ENCODE data around the gene MRPS11. TPM values are rescaled to one million over a fixed set of nuclear protein-coding genes. Genes with fewer than 3 reads are reported as not detected.

MRPS11 gene
- total and polyA plus RNA-seq, 2 of the 4 experiments (the other 2 are of a cell fraction), result 66.1 to 87.8 TPM

DNA sequence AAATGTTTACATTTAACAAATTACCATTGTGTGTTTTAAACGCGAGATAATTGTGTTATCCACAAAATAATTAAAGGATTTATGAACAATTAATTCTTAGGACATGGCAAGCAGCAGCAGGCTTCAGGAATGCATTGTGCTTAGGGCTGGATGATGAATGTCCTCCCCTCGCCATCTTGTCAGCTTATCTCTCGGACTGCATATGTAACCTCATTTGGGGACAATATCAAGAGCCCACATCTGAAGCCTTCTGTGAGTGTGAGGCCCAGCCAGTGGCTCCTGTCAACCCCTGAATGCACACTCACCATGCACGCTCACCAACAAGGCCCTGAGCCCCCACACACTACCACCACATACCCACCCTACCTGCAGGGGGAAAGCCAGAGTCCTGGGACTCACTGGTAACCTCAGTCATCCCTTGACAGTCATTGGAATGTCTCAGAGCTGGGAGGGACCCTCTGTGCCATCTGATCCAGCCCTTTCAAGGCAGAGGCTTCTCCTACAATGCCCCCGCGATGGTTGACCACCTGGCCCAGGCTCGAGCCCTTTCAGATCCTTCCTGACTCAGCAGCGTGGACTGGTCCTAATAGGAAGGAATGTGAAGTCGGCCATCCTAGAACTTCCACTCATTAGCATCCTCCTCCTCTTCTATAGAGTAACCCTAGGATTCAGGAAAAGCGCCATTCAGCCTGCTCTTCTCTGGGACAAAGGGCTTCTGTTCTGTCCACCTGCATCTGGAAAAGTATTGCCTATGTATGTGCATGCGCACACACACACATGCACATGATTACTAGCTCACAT lies 38.5 kb upstream of the MRPS11 start:
- Histone ChIP-seq H3K9ac (ENCODE audit: low read depth, low read length) (no peak overlapping the region), H2AK9ac (replicated peaks; ENCODE audit: low read depth, low read length, poor library complexity) (no peak overlapping the region), H4K5ac (ENCODE audit: low read depth, low read length) (no peak overlapping the region), H4K20me1 (ENCODE audit: insufficient read depth, low read length) (no peaks in the 10 kb centered on the region), H3K36me3 (ENCODE audit: control insufficient read depth, insufficient read depth, low read length) (no peaks in the 10 kb centered on the region), H2BK5ac (ENCODE audit: low read depth, low read length, poor library complexity, severe bottlenecking) (no peak overlapping the region), H2AK5ac (ENCODE audit: low read depth, low read length) (no peak overlapping the region), H3K4me2 (ENCODE audit: low read depth, low read length) (no peak overlapping the region), H3K18ac (ENCODE audit: low read depth, low read length) (no peak overlapping the region), H3K79me1 (ENCODE audit: low read depth in 1 of 2, low read length in 2 of 2) (no peaks in the 10 kb centered on the region), H4K91ac (ENCODE audit: insufficient read depth, low read depth, low read length) (no peak overlapping the region), H3K4ac (ENCODE audit: low read depth, low read length) (no peak overlapping the region), H3K56ac (ENCODE audit: extremely low read depth, insufficient read depth, low read length) (no peak overlapping the region), H2AFZ (replicated peaks; ENCODE audit: low read length, poor library complexity) (no peak overlapping the region), H3K27me3 (ENCODE audit: control insufficient read depth, insufficient read depth, low read length) (peaks cover 9% of the 10 kb centered on the region), H3K27ac (ENCODE audit: insufficient read depth, low read length) (no peak overlapping the region), H2BK20ac (ENCODE audit: low read depth, low read length) (no peak overlapping the region), H3K9me1 (ENCODE audit: insufficient read depth, low read length) (no peaks in the 10 kb centered on the region), H3K9me3 (ENCODE audit: control insufficient read depth, insufficient read depth, low read length) (no peaks in the 10 kb centered on the region), H2BK120ac (ENCODE audit: low read depth, low read length) (no peak overlapping the region), H3K23ac (ENCODE audit: low read depth, low read length) (no peak overlapping the region), H3K4me3 (ENCODE audit: insufficient read depth, low read depth, low read length) (no peak overlapping the region), H4K8ac (ENCODE audit: low read depth in 2 of 2, low read length in 2 of 2) (no peak overlapping the region), H3K14ac (replicated peaks; ENCODE audit: low read depth, low read length) (no peak overlapping the region), H2BK15ac (ENCODE audit: low read depth, low read length) (no peak overlapping the region), H3K4me1 (ENCODE audit: control insufficient read depth, insufficient read depth, low read length) (no peaks in the 10 kb centered on the region)
- TF ChIP-seq MAZ (IDR thresholded peaks at IDR 0.05; ENCODE audit: borderline replicate concordance, low read depth, low read length), result no peak
- TF ChIP-seq MAFK (IDR thresholded peaks at IDR 0.05; ENCODE audit: low read depth, low read length), result no peak
- POLR2A ChIA-PET (ENCODE audit: unreplicated experiment), result no interaction called here
- dilution Hi-C loops (cut with HindIII; ENCODE audit: low sequenced_read_pairs, unreplicated experiment), result no loop called here
- CTCF ChIA-PET, result no interaction called here
- in situ Hi-C loops (cut with MboI; ENCODE audit: low sequenced_read_pairs), result no loop called here
- BruUV-seq (replicated peaks), result no TSS peak
- 74% methylated on average over 5 of the region's 12 CpGs; no CpG with 5 or more reads in 1 of the 2 experiments for WGBS, 2 experiments (ENCODE audit: extremely low coverage in 2 of 2, insufficient read length in 1 of 2)
- ATAC-seq (ENCODE audit: low read depth) (no peak), DNase-seq (no peak)
- intact Hi-C loops (cut with micrococcal nuclease), result no loop called here

Data from IMR-90 (cell line).